ENCODE measurements around the gene CHCHD2. TPM values are rescaled to one million over a fixed set of nuclear protein-coding genes. Genes with fewer than 3 reads are reported as not detected.

Gene CHCHD2
- total RNA-seq, 1 donor from 2014 or later = 237 TPM

Other genes starting within 250 kb of the CHCHD2 start
- gene SEPTIN14, start 243.7 kb downstream of the CHCHD2 start, total RNA-seq = not detected in 2 replicates
- gene ZNF713, start 219.0 kb downstream of the CHCHD2 start, total RNA-seq = 4.3 and 4.7 TPM in 2 replicates
- 13.6 and 14.0 TPM in 2 replicates for gene MRPS17, start 154.6 kb downstream of the CHCHD2 start, total RNA-seq
- 52.8 and 52.9 TPM in 2 replicates for gene NIPSNAP2, start 141.9 kb downstream of the CHCHD2 start, total RNA-seq
- 31.0 and 33.6 TPM in 2 replicates for gene PSPH, start 55.0 kb downstream of the CHCHD2 start, total RNA-seq
- 107 and 109 TPM in 2 replicates for gene CCT6A, start 54.7 kb downstream of the CHCHD2 start, total RNA-seq
- 202 and 208 TPM in 2 replicates for gene SUMF2, start 42.2 kb downstream of the CHCHD2 start, total RNA-seq
- gene PHKG1, start 13.5 kb downstream of the CHCHD2 start, total RNA-seq = 0.99 and 1.1 TPM in 2 replicates
- gene NUPR2, start 9.9 kb upstream of the CHCHD2 start, total RNA-seq = not detected in 2 replicates

Measured in osteocyte (in vitro differentiated cells).